OCI-LY3 (cell line): ENCODE data around the gene CRHR2.

ENCODE experiments used
- H2AFZ ChIP-seq: fragments of 200-600, 300-600 bp; shearing (Covaris generic); 2 replicates; pipeline ENCODE4 v1.6.0; 2014; ENCODE audit warnings: antibody characterized with exemption, low read depth, low read length
- H3K27ac ChIP-seq: fragments of 200-600, 300-600 bp; sonication (generic); 2 replicates; pipeline ENCODE4 v1.5.1; 2014; ENCODE audit warnings: mild to moderate bottlenecking, low read length, moderate library complexity, mixed read lengths
- H3K27me3 ChIP-seq: fragments of 200-600, 300-600 bp; sonication (generic); 2 replicates; pipeline ENCODE4 v1.6.1; 2014; ENCODE audit warnings: low read depth, low read length, mixed read lengths
- H3K36me3 ChIP-seq: fragments of 200-600, 300-600 bp; sonication (generic); replicated peaks from 2 replicates; pipeline ENCODE3; 2014; ENCODE audit warnings: low read depth, low read length, mixed read lengths
- H3K4me1 ChIP-seq: fragments of 300-600, 200-600 bp; sonication (generic); 2 replicates; pipeline ENCODE4 v1.6.1; 2014; ENCODE audit warnings: low read length, mixed read lengths
- H3K4me2 ChIP-seq: fragments of 200-600, 300-600 bp; sonication (generic); 2 replicates; pipeline ENCODE4 v1.6.1; 2014; ENCODE audit warnings: low read length, mixed read lengths
- H3K4me3 ChIP-seq: fragments of 300-600, 200-600 bp; sonication (generic); 2 replicates; pipeline ENCODE4 v1.5.1; 2014; ENCODE audit warnings: antibody characterized with exemption, mild to moderate bottlenecking, low read length, moderate library complexity
- H3K79me2 ChIP-seq: fragments of 300-600, 200-600 bp; shearing (Covaris generic); 2 replicates; pipeline ENCODE4 v1.6.1; 2014; ENCODE audit warnings: mild to moderate bottlenecking, low read length, mixed read lengths
- H3K9ac ChIP-seq: fragments of 300-600, 200-600 bp; shearing (Covaris generic); 2 replicates; pipeline ENCODE4 v1.6.0; 2014; ENCODE audit warnings: mild to moderate bottlenecking, low read length, moderate library complexity
- H3K9me3 ChIP-seq: fragments of 200-600, 300-600 bp; shearing (Covaris generic); 2 replicates; pipeline ENCODE4 v1.6.1; 2014; ENCODE audit warnings: low read length, mixed read lengths; ENCODE audit not compliant: insufficient read depth
- H4K20me1 ChIP-seq: fragments of 200-600, 300-600 bp; sonication (generic); 2 replicates; pipeline ENCODE4 v1.6.1; 2016; ENCODE audit warnings: low read length, mixed read lengths; ENCODE audit not compliant: insufficient read depth
- CTCF ChIP-seq: fragments of 200-600, 300-600 bp; sonication (generic); IDR thresholded peaks from 2 replicates; pipeline ENCODE4 v1.5.1; 2014; ENCODE audit warnings: antibody characterized with exemption, low read length, low read depth
- EZH2phosphoT487 ChIP-seq: fragments of 200-600 bp; shearing (Covaris generic); IDR thresholded peaks from 2 replicates; pipeline ENCODE4 v1.6.1; 2018; ENCODE audit warnings: antibody characterized with exemption, mixed run types, low read depth

The CRHR2 gene

GRCh38 chr7:30703756-30704155 is 21.5 kb upstream of the CRHR2 start:
- H3K27me3 ChIP-seq, result 0 out of 2 replicates have a peak, but pooled peaks cover 5% of the 10 kb centered on the region
- no peak overlapping the region for H3K27ac ChIP-seq
- H3K36me3 ChIP-seq, result no peaks in the 10 kb centered on the region
- no peaks in the 10 kb centered on the region for H3K9me3 ChIP-seq
- H3K9ac ChIP-seq, result no peak overlapping the region
- no peak overlapping the region for H2AFZ ChIP-seq
- no peaks in the 10 kb centered on the region for H4K20me1 ChIP-seq
- H3K79me2 ChIP-seq, result no peaks in the 10 kb centered on the region
- no peak overlapping the region for H3K4me3 ChIP-seq
- H3K4me1 ChIP-seq, result no peaks in the 10 kb centered on the region
- no peak for TF ChIP-seq CTCF
- TF ChIP-seq EZH2phosphoT487, result no peak
- no peak overlapping the region for H3K4me2 ChIP-seq

- H3K27ac ChIP-seq, result no peak overlapping the region
- 0 out of 2 replicates have a peak, but pooled peaks cover 5% of the 10 kb centered on the region for H3K27me3 ChIP-seq
- no peak for TF ChIP-seq EZH2phosphoT487
- peak; percentile 37 for TF ChIP-seq CTCF
- H4K20me1 ChIP-seq, result no peaks in the 10 kb centered on the region
- H3K4me3 ChIP-seq, result no peak overlapping the region
- no peaks in the 10 kb centered on the region for H3K79me2 ChIP-seq
- H2AFZ ChIP-seq, result no peak overlapping the region
- no peaks in the 10 kb centered on the region for H3K4me1 ChIP-seq
- no peaks in the 10 kb centered on the region for H3K9me3 ChIP-seq
- no peaks in the 10 kb centered on the region for H3K36me3 ChIP-seq
- H3K4me2 ChIP-seq, result no peak overlapping the region
- no peak overlapping the region for H3K9ac ChIP-seq
These were observed 19.9 kb upstream of the CRHR2 start for GRCh38 chr7:30702200-30702599.

GRCh38 chr7:30700941-30701340 is 18.7 kb upstream of the CRHR2 start:
- Histone ChIP-seq H3K36me3 (no peaks in the 10 kb centered on the region), H3K27ac (no peak overlapping the region), H4K20me1 (no peaks in the 10 kb centered on the region), H3K9ac (no peak overlapping the region), H3K4me1 (no peaks in the 10 kb centered on the region), H3K27me3 (0 out of 2 replicates have a peak, but pooled peaks cover 5% of the 10 kb centered on the region), H3K4me2 (no peak overlapping the region), H3K4me3 (no peak overlapping the region), H2AFZ (no peak overlapping the region), H3K9me3 (no peaks in the 10 kb centered on the region), H3K79me2 (no peaks in the 10 kb centered on the region)
- no peak for TF ChIP-seq CTCF
- no peak for TF ChIP-seq EZH2phosphoT487

- no peaks in the 10 kb centered on the region for H3K36me3 ChIP-seq
These were observed 17.6 kb upstream of the CRHR2 start for GRCh38 chr7:30699706-30700495.

More at GRCh38 chr7:30699706-30700495, 17.6 kb upstream of the CRHR2 start:
- TF ChIP-seq CTCF, result no peak
- TF ChIP-seq EZH2phosphoT487, result no peak
- no peaks in the 10 kb centered on the region for H4K20me1 ChIP-seq
- no peaks in the 10 kb centered on the region for H3K79me2 ChIP-seq
- H3K27ac ChIP-seq, result no peak overlapping the region
- no peak overlapping the region for H3K9ac ChIP-seq
- no peak overlapping the region for H3K4me3 ChIP-seq
- H2AFZ ChIP-seq, result no peak overlapping the region
- H3K27me3 ChIP-seq, result 0 out of 2 replicates have a peak, but pooled peaks cover 5% of the 10 kb centered on the region
- H3K4me1 ChIP-seq, result no peaks in the 10 kb centered on the region
- no peak overlapping the region for H3K4me2 ChIP-seq
- H3K9me3 ChIP-seq, result no peaks in the 10 kb centered on the region
